Epithelial cell of proximal tubule (primary cell): ENCODE results near the gene DYNC2H1. TPM values are rescaled to one million over a fixed set of nuclear protein-coding genes. Genes with fewer than 3 reads are reported as not detected.

Source experiments
- DNase-seq: peaks from one replicate; pipeline ENCODE4 v3.0.0-alpha.2; 2011; ENCODE audit warnings: low read depth
- H3K4me3 ChIP-seq: 2 replicates; pipeline ENCODE4 v1.5.1; 2011; ENCODE audit warnings: low read depth, mild to moderate bottlenecking, low read length
- total RNA-seq: library from RNA; depleted of rRNA; stranded (reverse); fragments of >200 nt; gene quantifications from 2 replicates; pipeline ENCODE4 v1.2.3, GENCODE V29; 2015
- TF ChIP-seq, protein P1 (sequence below): conservative IDR thresholded peaks from 2 replicates; pipeline ENCODE4 v1.5.1; 2012; ENCODE audit warnings: low read depth, mild to moderate bottlenecking, low read length

The DYNC2H1 gene
- total RNA-seq, 1 donor from 2014 or later = 13.5 TPM

DNA sequence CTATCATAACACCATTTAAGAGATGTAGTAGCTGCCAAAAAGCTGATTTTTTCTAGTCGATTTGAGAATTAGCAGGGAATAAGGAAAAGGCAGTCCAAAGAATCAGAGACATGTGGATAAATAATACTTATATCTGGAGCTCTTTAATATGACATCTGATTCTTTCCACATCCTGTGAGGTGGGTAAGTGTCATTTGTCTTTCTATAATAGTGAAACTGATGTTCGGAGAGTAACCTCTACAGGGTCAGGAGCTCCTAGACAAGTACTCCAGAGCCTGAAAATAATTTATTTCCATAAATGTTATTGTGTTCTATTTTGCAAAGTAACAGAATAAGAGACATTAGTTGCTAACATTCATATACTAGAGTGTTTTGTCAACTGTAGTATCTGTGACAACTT is 367.6 kb downstream of the DYNC2H1 start:
- DNase-seq = no peak
- TF ChIP-seq, protein P1, sequence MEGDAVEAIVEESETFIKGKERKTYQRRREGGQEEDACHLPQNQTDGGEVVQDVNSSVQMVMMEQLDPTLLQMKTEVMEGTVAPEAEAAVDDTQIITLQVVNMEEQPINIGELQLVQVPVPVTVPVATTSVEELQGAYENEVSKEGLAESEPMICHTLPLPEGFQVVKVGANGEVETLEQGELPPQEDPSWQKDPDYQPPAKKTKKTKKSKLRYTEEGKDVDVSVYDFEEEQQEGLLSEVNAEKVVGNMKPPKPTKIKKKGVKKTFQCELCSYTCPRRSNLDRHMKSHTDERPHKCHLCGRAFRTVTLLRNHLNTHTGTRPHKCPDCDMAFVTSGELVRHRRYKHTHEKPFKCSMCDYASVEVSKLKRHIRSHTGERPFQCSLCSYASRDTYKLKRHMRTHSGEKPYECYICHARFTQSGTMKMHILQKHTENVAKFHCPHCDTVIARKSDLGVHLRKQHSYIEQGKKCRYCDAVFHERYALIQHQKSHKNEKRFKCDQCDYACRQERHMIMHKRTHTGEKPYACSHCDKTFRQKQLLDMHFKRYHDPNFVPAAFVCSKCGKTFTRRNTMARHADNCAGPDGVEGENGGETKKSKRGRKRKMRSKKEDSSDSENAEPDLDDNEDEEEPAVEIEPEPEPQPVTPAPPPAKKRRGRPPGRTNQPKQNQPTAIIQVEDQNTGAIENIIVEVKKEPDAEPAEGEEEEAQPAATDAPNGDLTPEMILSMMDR = no peak
- no peak overlapping the region for H3K4me3 ChIP-seq

DNA sequence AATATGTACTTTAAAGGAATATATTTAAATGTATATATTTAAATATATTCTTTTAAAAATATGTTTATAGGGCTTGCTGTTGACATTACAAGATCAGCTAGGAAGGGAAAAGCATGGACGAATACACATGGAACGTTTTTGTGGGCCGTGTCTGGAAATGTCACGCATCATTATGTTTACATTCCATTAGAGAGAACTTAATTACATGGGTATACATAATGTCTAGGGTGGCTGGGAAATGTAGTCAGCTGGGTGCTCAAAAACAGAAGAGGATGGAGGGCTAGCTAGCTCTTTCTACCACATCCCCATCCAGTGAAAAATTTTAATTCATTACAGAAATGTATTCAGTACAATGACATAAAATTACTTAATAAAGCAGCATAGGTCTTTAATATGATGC is 371.2 kb downstream of the DYNC2H1 start:
- H3K4me3 ChIP-seq = no peak overlapping the region
- TF ChIP-seq, protein P1 = no peak
- DNase-seq = no peak

DNA sequence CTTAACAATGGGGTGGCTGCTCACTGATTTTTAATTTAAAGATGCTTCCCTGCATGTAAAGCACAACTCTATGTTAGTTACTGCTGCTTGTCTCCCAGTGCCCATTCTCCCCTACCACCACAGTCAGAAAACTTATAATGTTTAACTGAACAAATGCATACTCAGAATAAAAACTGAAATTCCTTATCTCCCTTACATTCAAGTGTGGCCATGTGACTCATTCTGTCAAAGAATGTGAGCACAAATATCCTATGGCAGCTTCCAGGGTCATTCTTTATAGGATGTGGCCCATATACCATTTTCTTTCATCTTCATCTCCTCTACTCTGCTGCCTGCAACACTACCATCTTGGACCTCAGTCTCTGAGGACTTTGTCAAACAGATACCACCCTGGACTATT is 374.8 kb downstream of the DYNC2H1 start:
- no peak for DNase-seq
- TF ChIP-seq, protein P1 = no peak
- H3K4me3 ChIP-seq = no peak overlapping the region

DNA sequence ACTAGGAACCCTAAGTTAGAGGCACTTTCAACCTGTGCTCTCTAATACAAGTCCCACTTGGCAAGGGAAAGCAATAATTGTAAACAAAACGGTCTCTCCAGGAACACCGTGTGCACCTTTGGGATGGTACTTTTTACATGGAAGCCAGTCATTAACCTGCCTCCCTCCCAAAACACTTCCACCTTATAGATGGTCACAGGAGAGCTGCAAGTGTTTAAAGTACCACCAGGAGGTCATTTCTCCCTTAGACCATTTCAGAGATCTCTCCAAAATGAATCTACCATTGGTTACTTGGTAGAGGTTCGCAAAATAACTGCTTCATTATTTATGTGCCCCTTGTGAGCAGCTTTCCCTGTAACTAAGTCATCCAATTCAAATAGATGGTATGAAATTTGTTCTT is 375.3 kb downstream of the DYNC2H1 start:
- H3K4me3 ChIP-seq = no peak overlapping the region
- TF ChIP-seq, protein P1 = no peak
- DNase-seq = no peak

DNA sequence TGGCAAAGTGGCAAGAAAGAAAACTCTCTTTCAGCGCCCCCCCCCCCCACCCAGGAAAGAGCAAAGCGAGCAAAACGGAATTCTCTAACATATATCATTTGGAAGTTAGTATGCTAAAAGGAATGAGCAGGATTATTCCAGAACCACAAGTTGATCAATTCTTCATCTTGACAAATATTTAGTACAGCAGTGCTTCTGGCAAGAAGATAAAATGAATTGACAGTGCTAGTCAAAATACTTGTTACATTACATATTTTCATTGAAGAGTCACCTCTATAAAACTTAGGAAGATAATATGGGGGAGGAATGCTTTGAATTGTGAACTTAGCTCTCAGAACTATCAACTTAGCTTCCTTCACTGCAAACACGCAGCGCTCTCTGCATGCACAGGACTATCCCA is 377.4 kb downstream of the DYNC2H1 start:
- no peak for DNase-seq
- H3K4me3 ChIP-seq = no peak overlapping the region
- TF ChIP-seq, protein P1 = no peak

DNA sequence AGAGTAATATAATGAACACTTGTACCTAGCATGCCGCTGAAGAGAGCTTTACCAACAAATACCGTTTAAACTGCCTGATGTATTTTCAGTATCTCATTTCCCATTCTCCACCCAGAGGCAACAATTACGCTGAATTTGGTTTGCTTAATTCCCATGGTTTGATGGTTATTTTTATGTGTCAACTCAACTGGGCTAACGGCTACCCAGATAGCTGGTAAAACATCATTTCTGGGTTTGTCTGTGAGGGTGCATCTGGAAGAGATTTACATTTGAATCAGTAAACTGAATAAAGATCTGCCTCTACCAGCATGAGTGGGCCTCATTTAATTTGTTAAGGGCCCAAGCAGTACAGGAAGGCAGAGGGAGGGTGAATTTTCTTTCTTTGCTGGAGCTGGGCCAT is 377.9 kb downstream of the DYNC2H1 start:
- TF ChIP-seq, protein P1 = no peak
- H3K4me3 ChIP-seq = no peak overlapping the region
- no peak for DNase-seq

DNA sequence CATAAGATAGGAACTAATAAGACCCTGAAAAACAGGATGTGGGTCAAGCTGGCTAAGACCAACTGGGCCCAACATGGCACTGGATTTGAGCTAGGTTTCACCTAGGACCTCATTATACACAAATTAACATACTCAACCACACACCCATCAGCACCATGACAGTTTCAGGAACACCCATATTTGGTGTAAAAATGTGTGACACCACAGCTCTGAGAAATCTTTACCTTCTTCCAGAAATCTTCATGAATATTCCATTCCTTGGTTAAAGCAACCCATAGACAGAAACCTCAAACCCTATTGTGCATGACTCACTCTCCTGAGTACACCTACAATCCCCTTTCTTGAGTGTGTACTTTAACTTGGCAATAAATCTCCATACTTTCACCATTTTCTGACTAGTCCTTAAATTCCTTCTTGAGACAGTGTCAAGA is 378.8 kb downstream of the DYNC2H1 start:
- DNase-seq = no peak
- H3K4me3 ChIP-seq = no peak overlapping the region
- TF ChIP-seq, protein P1 = no peak
